HG03565 (cell line): ENCODE results near the gene SDK1.
"Not testable (repeated sequence)": the region's sequence is repeated elsewhere in the genome, so short reads cannot be mapped to it uniquely, and the experiment has no call there.

Experiments used
- ATAC-seq: cut with Tn5 transposase; IDR thresholded peaks from one replicate; pipeline ENCODE4 v1.9.1; 2021; ENCODE audit warnings: mild to moderate bottlenecking, moderate library complexity; ENCODE audit not compliant: unreplicated experiment

SDK1 gene

DNA sequence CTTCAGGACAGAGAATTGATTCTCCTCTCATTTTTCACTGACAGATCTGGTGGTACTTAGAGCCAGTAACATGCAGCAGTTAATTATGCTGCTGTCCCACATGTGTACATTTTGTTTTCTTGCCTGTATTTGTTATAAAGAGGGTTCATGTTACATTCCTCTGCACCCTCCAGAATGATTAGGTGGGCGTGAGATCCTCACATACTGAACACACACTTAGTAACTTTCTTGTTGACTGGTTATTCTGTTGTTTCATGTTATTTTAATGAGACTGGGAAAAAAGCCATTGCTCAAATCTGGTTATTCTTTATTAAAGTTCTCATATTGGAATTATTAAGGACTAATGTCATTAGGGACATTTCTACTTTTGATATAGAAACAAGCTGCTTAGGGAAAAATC, 409.1 kb downstream of the SDK1 start:
- no peak for ATAC-seq

DNA sequence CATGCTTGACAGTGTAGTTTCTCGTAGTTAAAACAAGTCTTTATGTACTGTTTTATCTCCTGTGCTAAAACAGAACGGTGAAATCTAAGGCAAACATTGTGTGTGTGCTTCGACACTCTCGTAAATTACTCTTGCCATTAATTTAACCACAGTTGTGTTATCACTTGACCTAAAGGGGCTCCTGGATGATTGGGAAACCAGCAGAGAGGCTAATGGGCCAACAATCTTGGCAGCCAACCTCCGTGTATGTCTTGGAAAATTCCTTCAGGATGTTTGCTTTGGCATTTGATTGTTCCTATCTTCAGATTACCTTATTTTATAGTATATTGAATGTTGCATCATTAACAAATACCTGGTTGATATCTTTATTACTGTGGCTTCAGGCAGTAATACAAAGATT, 409.5 kb downstream of the SDK1 start:
- ATAC-seq: no peak

DNA sequence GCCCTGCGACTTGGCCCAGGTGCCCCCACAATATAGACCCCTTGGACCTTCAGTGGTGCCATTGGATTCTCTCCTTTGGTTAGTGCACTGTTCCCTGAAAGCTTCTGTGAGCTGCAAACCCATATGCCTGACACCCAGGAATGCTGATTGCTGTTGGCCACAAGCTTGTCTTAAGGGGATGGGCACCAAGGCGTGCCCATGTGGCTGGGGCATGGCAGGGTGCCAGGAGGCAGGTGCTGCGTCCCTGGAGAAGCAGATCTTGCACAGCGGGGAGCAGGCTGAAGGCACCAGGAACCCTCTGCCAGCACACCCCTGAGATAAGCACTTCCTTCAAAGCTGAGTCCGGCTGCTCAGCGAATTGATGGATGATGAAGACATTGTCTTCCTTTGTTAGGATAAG, 411.8 kb downstream of the SDK1 start:
- no peak for ATAC-seq

DNA sequence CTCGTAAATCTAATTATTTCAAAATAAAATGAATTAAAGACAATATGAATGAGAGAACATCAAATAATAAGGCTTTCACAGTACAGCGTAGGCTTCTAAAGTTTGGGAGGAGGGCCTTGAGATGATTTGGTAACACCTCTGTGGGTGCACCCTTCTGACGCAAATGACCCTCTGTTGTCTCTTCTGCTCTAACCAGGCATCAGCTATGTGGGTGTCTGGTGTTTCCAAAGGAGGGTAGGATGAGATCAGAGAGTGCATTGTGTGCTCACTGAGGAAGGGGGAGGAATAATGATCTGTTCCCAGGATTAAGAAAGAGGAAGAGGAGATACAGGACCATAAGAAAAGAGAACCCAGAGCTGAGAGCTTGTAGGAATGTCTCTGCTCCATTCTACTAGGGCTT, 420.4 kb downstream of the SDK1 start:
- no peak for ATAC-seq

DNA sequence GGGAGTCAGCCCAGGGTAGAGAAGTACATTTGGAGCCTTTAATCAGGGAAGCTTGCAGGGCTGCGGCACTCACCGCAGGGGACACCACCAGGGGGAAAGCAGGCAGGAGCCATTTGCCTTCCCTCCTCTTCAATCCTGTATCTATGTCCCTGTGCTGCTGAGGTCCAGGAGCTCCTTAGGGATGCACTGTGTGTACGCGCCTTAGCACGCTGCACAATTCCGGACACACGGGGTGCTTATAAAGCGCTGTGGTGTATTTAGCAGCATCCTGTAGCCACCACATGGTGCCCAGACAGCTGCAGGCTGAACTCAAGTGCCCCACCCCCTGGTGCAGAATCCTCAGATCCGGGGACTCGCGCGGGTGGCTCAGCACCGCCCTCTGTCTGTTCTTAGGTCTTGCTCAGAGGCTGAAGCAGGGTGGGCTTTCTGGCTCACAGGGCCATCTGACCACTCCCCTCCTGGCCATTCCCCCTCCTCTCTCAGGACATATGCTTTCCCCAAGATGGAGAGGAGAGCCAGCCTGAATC, 421.4 kb downstream of the SDK1 start:
- no peak for ATAC-seq

DNA sequence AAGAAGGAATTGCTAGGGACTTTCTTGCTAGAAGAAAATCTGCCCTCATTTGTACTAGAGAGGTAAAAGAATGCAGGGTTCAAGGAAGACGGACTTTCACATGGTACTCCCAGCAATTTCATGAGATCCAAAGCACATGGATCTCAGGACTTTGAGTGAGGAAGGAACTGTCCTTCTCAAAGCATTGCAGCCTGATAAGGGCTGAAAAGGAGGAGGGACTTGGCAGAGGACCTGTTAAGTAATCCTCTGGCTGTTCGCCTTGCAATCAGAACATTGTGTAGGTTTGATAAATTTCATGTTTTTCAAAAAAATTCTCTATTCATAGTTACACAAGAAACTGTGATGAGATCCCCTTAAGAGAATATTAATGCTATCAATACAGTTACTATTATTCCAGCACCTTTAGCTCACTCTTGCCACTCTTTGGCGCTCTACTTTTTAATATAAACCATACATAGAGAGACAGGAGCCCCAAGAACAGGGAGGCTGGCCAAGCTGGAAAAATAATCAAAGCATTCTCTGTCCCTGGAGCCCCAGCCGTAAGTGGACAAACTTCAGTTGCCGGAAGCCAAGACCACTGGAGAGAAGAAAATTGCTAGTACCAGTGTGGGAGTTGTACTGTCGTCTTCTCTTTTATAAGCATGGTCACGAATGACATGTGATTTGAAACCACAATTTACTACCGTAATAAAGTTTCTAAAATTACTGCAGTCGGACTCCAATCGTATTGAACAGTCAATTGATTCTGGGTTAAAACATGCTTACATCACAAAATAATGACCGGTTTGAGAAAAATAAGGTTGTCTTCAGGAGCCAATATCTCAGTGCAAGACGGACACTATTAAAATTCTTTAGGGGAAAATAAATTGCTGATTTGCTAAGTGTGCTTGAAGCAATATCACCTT, 424.4 kb downstream of the SDK1 start:
- ATAC-seq: no peak

DNA sequence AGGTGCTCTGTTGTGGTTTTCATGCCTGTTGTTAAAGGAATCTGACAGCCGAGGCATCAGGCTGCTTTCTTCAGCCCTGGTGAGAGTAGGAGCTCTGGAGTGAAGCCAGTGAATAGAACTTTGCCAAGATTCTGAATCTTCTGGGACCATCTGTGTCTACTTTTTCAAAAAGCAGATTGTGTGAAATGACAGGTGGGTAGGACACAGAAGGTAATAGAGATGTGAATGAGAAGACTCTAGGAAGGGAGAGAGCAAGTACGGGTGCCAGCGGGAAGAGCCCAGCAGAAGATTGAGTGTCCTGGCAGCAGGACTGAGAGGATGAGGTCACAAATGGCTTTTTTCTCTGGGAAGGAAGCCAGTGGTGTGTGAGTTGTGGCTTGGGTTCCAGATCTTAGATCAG, 429.2 kb downstream of the SDK1 start:
- ATAC-seq: no peak

DNA sequence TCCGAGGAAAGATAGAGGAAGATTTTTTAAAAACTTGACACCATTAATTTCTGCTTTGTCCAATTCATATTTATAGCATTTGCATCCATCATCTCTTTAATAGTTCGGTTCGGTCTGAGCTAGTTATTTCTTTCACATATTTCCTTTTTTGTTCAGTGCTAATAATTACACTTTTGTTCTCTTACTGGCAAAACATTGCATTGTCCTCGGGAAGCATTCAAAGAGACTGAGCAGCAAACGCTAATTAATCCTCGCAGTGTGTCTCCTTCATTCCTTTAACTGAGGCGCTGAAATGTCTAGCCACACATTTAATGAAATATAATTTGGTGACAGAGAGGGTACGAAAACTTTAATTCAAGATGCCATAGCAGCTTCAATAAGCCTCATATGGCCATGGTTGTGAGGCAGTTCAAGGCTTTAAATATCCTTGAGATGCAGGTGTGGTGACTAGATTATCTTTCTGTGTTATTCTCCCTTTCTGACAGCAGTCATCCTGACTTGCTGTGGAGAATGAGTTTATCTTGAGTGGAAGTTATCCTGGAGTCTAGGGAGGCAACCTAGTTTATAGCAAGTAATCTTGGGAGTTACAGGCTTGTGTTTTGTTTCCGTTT, 431.4 kb downstream of the SDK1 start:
- no peak for ATAC-seq

DNA sequence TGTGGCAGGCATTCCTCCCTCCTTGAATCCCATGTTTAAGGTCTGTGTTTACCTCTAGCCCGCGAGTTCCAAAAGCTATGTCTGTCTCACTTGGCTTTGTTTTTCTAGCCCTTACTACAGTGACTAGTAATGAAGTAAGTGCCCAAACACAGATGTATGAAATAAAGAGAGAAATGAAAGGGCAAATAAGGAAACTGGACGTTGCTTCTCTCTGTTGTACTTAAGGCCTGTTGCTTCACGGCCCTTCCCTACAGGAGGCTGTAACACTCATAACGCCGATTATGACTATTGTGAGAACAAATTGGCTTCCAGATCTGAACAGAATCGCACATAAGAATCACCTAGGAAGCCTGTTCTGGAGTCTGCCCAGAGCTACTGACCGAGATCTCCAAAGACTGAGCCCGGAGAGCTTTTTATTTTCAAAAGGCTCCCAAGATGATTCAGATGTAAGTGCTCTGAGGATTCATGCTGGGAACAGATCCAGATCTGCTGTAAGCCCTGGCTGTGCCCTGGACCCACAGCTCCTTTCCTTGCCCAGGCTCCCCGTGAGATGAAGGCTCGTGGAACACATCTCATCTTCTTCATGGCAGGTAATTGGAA, 432.6 kb downstream of the SDK1 start:
- ATAC-seq: no peak

DNA sequence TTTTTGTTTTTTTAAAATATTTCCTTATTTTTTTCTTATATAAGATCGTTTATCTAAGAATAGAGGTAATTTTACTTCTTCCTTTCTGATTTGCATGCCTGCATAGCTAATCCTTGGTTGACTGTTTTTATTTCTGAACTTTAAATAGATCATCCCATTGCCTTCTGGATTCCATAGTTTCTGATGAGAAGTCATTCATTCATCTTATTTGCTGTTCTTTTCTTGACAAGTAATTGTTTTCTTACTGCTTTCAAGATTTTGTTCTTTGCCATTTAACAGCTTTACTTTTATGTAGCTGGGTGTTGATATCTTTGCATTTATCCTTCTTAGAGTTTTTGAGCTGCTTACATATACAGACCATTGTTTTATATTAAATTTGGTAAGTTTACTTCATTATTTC, 437.9 kb downstream of the SDK1 start:
- no peak for ATAC-seq

DNA sequence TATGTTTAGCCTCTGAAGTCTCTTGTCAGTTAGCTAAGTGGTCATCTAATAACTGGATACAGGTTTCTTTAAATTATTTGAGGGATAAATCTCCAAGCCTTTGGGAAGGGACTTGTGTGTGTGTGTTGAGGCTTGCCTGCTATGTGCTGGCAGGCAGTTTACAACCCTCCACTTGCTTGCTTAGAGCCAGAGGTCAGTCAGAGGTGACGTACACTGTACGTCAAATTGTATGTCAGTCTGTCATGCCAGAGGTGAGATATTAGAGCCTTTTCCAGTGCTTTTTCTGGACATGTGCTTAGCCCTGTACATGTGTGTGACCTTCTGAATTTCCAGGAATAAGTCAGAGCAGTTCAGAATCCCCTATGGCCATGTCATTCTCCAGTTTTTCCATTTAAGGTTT, 438.9 kb downstream of the SDK1 start:
- no peak for ATAC-seq

DNA sequence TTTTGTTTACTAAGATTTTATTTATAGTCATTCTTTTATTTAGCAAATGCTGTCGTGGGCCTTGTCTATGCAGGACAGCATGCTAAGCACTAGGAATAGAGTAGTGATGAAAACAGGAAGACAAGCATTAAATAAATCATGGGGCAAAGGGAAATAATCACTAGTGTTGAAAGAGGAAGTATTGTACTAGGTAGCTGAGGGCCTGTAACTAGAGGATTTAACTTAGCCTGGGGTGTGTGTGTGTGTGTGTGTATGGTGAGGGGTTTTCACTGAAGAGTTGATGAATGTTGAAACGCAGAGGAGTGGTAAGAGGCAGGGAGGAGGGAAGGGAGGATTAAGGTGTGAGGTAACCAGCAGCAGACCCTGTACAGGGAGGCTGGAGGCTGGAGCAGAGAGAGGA, 446.4 kb downstream of the SDK1 start:
- no peak for ATAC-seq

DNA sequence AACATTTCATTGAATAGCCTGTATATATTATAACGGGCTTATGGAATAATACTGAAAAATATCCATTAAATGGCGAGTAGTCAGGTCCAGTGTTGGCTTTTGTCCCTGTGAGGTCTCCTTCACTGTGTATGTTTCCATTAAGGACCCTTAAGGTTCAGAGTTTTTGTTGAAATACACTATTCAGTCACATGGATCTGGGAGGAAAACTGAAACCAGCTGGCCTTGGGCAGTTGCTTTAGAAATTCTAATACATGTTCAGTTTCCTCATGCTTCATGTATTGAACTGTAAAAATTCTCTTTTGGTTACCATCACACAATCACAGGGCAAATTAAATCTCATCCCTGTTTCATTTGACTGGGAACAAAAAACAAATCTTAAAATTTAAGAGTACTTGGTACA, 447.3 kb downstream of the SDK1 start:
- no peak for ATAC-seq

DNA sequence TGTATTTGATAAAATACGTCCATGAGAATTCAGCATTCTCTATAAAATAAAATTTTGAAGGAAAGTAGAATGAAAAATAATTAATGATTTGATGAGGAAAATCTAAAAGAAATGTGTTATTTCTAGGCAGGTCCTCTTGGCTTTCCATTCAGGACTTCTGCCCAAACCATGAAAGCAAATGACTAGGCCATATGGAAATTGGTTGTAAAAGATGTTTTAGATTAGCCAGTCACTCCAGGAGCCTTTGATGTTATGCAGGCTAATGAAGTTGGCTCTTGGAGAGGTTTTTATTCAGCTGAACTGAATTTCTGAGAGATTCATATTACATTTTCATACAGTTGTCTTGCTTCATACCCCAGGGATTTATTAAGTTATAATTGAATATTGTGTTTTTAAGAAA, 452.8 kb downstream of the SDK1 start:
- no peak for ATAC-seq

DNA sequence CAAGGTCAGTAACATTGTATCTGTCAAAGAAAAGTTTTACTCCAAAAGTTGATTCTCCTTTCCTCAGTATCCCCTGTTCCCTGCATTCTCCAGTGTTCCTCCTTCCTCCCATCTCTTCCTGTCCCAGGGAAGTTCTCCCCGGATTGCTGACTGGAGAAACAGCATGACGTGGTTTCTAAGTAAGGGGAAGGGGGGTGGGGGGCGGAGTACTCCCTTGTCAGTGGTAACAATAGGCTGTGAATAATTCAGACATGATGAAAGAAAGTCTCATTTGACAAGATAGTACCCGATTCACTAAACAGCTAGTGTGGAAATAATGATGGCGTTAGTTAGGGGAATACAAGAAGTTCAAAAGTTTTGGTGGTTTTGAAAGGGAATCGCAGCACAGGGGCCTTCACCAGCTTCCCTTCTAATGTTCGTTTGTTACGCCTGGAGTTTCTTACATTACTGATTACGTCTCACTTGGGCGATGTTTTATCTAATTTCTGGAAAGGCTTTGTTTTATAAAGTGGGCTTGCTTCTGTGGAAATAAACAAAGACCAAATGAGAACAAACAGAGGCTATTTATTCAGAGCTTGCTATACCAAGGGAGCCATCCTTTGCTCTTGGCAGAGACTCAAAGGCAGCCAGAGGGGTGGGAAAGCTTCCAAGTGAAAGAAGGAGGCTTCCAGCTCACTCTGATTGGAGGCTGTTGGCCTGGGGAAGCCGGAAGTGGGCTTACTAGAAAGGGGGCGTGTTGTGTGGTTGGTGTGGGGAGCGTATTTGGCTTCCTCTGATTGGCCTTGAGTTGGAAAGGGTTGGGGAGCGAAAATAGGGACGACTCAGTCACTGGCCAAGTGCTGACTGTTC, 453.7 kb downstream of the SDK1 start:
- ATAC-seq: no peak

DNA sequence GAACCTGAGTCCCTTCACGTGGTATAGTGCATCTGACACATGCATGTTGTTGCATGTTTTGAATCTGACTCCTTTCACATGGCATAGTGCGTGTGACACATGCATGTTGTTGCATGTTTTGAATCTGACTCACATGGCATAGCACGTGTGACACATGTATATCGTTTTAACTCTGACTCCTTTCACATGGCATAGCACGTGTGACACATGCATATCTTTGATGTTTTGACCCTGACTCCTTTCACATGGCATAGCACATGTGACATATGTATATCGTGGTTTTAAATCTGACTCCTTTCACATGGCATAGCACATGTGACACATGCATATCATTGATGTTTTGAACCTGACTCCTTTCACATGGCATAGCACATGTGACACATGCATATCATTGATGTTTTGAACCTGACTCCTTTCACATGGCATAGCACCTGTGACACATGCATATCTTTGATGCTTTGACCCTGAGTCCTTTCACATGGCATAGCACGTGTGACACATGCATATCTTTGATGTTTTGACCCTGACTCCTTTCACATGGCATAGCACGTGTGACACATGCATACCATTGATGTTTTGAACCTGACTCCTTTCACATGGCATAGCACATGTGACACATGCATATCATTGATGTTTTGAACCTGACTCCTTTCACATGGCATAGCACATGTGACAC, 454.9 kb downstream of the SDK1 start:
- ATAC-seq: not testable (repeated sequence)

DNA sequence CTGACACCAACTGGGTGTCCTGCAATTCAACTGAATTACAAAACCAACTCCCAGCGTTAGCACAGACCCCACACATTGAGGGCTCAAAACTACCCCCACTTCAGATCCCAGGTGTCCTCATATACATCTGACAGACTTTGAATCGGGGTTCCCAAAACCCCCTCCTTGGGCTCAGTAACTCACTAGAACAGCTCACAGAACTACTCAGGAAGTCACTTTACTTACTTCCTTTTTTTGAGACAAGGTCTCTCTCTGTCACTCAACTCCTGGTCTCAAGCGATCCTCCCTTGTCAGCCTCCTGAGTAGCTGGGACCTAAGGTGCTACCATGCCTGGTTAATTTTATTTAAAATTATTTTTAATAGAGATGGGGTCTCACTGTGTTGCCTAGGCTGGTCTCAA, 456.0 kb downstream of the SDK1 start:
- ATAC-seq: no peak

DNA sequence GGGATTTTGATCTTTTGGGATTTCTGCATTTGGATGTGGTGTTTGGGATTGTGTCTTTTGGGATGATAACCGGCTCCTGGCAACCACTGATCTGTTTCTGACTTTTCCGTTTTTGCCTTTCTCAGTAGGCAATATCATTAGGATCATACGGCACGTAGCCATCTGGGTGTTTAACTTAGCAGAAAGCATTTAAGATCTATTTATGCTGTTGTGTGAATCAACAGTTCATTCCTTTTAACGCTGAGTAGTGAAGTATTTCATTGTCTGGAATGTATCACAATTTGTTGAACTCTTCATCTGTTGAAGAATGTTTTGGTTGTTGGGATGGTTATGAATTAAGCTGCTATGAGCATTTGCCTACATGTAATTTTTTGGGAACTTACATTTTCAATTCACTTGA, 459.6 kb downstream of the SDK1 start:
- no peak for ATAC-seq

DNA sequence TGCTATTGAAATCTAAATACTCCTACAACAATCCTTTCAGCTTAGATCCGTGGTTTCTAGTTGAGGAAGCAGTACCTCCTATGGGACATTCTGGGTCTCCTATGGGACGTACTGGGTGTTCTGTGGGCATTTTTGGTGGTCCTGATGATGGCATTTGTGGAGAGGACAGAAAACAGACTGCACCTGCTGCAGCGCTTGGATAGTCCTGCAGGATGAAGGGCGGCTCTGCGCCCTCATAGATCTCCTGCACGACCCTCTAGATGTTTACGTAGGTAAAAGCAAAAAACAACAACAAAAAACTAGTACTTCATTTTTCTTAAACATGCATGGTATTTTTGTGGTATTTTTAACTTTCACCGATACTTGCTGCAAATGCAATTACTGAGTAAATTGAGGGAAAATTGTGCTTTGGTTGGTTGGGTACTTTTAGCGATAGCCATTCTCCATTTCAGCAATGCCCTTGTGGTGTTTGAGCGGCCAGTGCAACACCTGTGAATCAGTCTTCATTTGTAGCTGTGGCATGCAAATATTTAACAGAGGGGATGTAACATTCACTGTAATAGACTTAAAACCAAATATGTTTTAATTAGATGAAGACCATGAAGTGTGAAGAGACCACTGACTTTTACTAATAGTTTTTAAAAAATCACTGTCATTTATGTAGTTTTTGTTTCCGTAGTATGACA, 461.2 kb downstream of the SDK1 start:
- ATAC-seq: no peak
